ENCODE results near the gene PPEF1. TPM values are rescaled to one million over a fixed set of nuclear protein-coding genes. Genes with fewer than 3 reads are reported as not detected.
"Not testable (repeated sequence)": the region's sequence is repeated elsewhere in the genome, so short reads cannot be mapped to it uniquely, and the experiment has no call there.

Gene PPEF1
- total RNA-seq, 1 experiment from 2014 or later, result 1.2 TPM

DNA sequence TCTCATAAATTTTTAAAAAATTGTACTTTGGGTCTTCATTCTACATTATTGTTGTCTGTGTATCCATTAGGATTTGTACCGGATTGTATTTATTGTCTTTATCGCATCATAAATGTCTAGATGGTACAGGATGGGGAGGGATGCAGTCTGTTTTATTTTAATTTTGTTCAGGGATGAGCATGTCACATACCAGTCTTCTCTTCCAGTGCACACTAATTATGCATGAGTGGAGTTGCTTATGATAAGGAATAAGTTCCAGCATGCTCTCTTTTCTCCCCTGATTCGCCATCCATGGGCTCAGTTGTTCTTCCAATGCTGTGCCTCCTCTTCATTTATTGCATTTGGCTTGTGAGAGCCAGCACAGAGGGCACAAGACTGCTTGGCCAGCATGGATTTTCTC is 54.3 kb downstream of the PPEF1 start:
- Histone ChIP-seq H3K4me1 (ENCODE audit: insufficient read depth, low read length, poor library complexity, severe bottlenecking) (no peaks in the 10 kb centered on the region), H3K27ac (ENCODE audit: low read depth, low read length, poor library complexity, severe bottlenecking) (no peak overlapping the region), H3K36me3 (ENCODE audit: insufficient read depth, low read length, poor library complexity, severe bottlenecking) (no peaks in the 10 kb centered on the region), H3K9me3 (ENCODE audit: low read depth, low read length, poor library complexity, severe bottlenecking) (no peaks in the 10 kb centered on the region), H3K4me3 (ENCODE audit: low read depth, low read length, poor library complexity, severe bottlenecking) (no peak overlapping the region), H3K27me3 (replicated peaks; ENCODE audit: insufficient read depth, low read depth, low read length, poor library complexity) (no peaks in the 10 kb centered on the region)
- no TSS peak for BruUV-seq (replicated peaks)
- no peak for DNase-seq (ENCODE audit: low spot score)
- intact Hi-C loops (cut with micrococcal nuclease; ENCODE audit: unreplicated experiment), result no loop called here
- CTCF ChIA-PET, result no interaction called here
- no peak for TF ChIP-seq EZH2 (IDR thresholded peaks at IDR 0.05; ENCODE audit: borderline replicate concordance, low read depth, low read length, poor library complexity, severe bottlenecking)
- TF ChIP-seq, protein P1, sequence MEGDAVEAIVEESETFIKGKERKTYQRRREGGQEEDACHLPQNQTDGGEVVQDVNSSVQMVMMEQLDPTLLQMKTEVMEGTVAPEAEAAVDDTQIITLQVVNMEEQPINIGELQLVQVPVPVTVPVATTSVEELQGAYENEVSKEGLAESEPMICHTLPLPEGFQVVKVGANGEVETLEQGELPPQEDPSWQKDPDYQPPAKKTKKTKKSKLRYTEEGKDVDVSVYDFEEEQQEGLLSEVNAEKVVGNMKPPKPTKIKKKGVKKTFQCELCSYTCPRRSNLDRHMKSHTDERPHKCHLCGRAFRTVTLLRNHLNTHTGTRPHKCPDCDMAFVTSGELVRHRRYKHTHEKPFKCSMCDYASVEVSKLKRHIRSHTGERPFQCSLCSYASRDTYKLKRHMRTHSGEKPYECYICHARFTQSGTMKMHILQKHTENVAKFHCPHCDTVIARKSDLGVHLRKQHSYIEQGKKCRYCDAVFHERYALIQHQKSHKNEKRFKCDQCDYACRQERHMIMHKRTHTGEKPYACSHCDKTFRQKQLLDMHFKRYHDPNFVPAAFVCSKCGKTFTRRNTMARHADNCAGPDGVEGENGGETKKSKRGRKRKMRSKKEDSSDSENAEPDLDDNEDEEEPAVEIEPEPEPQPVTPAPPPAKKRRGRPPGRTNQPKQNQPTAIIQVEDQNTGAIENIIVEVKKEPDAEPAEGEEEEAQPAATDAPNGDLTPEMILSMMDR (conservative IDR thresholded peaks at IDR 0.05; ENCODE audit: low read depth, low read length), result no peak
- POLR2A ChIA-PET (ENCODE audit: low non-redundant PET), result no interaction called here

DNA sequence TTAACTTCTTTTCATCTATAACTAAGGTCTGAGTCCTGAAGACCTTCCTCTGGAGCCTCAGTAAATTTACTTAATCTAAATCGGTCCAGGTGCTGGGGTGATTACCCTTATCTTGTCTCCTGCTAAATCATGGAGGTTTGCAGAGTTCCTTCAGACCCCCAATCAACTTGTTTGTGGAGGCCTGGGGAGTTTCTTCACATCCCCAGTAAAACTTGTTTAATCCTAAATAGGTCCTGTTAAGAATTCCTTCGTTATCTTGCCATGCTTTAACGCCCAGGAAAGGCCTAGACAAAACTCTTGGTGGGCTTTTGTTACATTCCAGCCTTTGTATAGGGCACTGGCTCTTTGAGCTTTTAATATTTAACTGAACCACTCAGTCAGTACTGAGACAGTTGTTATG is 55.7 kb downstream of the PPEF1 start:
- BruUV-seq (replicated peaks); H3K9me3 ChIP-seq (ENCODE audit: low read depth, low read length, poor library complexity, severe bottlenecking); POLR2A ChIA-PET (ENCODE audit: low non-redundant PET); H3K36me3 ChIP-seq (ENCODE audit: insufficient read depth, low read length, poor library complexity, severe bottlenecking); H3K4me1 ChIP-seq (ENCODE audit: insufficient read depth, low read length, poor library complexity, severe bottlenecking); H3K27me3 ChIP-seq (replicated peaks; ENCODE audit: insufficient read depth, low read depth, low read length, poor library complexity); DNase-seq (ENCODE audit: low spot score); CTCF ChIA-PET; H3K4me3 ChIP-seq (ENCODE audit: low read depth, low read length, poor library complexity, severe bottlenecking); intact Hi-C loops (cut with micrococcal nuclease; ENCODE audit: unreplicated experiment); H3K27ac ChIP-seq (ENCODE audit: low read depth, low read length, poor library complexity, severe bottlenecking): not testable (repeated sequence)

- TF ChIP-seq, protein P1 (conservative IDR thresholded peaks at IDR 0.05; ENCODE audit: low read depth, low read length), result no peak
- no peak for TF ChIP-seq EZH2 (IDR thresholded peaks at IDR 0.05; ENCODE audit: borderline replicate concordance, low read depth, low read length, poor library complexity, severe bottlenecking)
- intact Hi-C loops (cut with micrococcal nuclease; ENCODE audit: unreplicated experiment), result no loop called here
- CTCF ChIA-PET, result no interaction called here
These were observed 61.9 kb downstream of the PPEF1 start for GRCh38 chrX:18769364-18769763.

DNA sequence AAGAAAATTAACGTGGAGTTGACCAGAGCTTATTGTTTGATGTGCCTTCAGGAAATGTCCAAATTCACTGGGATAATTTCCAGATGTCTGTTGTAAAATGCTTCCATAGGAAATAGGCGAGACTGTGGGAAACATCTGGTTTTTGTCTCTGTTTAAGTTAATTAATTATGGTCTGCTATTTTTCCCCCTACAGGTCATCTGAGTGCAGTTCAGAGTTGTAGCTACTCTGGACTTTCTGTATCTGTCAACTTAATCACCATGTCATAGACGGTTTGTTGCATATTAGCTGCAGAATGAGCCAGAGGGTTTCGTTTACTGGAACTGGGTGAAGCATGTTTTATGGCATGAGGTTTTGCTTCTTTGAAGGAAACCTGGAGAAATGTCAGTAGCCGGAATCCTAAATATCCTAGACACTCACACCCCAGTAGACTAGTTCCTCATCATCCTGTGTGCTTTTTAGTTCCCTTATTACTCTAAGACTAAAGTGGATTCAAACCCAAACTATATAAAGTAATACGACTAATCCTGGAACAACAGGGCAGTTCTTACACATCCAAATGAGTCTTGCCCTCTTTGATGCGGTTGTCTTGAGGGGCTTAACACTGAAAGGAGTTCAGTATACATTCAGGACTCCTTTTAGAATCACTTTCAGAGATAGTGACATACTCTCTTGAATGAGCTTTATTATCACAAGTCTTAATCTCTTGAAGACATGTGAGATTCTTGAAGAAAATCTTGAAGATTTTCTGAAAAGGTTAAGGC is 62.5 kb downstream of the PPEF1 start:
- no peaks in the 10 kb centered on the region for H3K36me3 ChIP-seq (ENCODE audit: insufficient read depth, low read length, poor library complexity, severe bottlenecking)
- ChIA-PET POLR2A (ENCODE audit: low non-redundant PET) (no interaction called here), CTCF (no interaction called here)
- no peaks in the 10 kb centered on the region for H3K27me3 ChIP-seq (replicated peaks; ENCODE audit: insufficient read depth, low read depth, low read length, poor library complexity)
- H3K4me1 ChIP-seq (ENCODE audit: insufficient read depth, low read length, poor library complexity, severe bottlenecking), result no peaks in the 10 kb centered on the region
- peaks cover 9% of the 10 kb centered on the region for H3K9me3 ChIP-seq (ENCODE audit: low read depth, low read length, poor library complexity, severe bottlenecking)
- no peak for TF ChIP-seq EZH2 (IDR thresholded peaks at IDR 0.05; ENCODE audit: borderline replicate concordance, low read depth, low read length, poor library complexity, severe bottlenecking)
- TF ChIP-seq, protein P1 (conservative IDR thresholded peaks at IDR 0.05; ENCODE audit: low read depth, low read length), result no peak
- no peak overlapping the region for H3K27ac ChIP-seq (ENCODE audit: low read depth, low read length, poor library complexity, severe bottlenecking)
- BruUV-seq (replicated peaks), result no TSS peak
- intact Hi-C loops (cut with micrococcal nuclease; ENCODE audit: unreplicated experiment), result no loop called here
- H3K4me3 ChIP-seq (ENCODE audit: low read depth, low read length, poor library complexity, severe bottlenecking), result no peak overlapping the region
- no peak for DNase-seq (ENCODE audit: low spot score)

More at GRCh38 chrX:18769364-18769763, 61.9 kb downstream of the PPEF1 start:
- H3K4me3 ChIP-seq (ENCODE audit: low read depth, low read length, poor library complexity, severe bottlenecking), result no peak overlapping the region
- no peaks in the 10 kb centered on the region for H3K36me3 ChIP-seq (ENCODE audit: insufficient read depth, low read length, poor library complexity, severe bottlenecking)
- H3K27ac ChIP-seq (ENCODE audit: low read depth, low read length, poor library complexity, severe bottlenecking), result no peak overlapping the region
- H3K4me1 ChIP-seq (ENCODE audit: insufficient read depth, low read length, poor library complexity, severe bottlenecking), result no peaks in the 10 kb centered on the region
- H3K9me3 ChIP-seq (ENCODE audit: low read depth, low read length, poor library complexity, severe bottlenecking), result peaks cover 9% of the 10 kb centered on the region
- DNase-seq (ENCODE audit: low spot score), result no peak
- no TSS peak for BruUV-seq (replicated peaks)
- no peaks in the 10 kb centered on the region for H3K27me3 ChIP-seq (replicated peaks; ENCODE audit: insufficient read depth, low read depth, low read length, poor library complexity)
- POLR2A ChIA-PET (ENCODE audit: low non-redundant PET), result no interaction called here
